ENCODE measurements around the gene RGPD8. TPM values are rescaled to one million over a fixed set of nuclear protein-coding genes. Genes with fewer than 3 reads are reported as not detected.

Gene RGPD8
- total and polyA plus RNA-seq, 2 of the 13 experiments (the other 11 are each of a cell fraction or from before 2014, with no cell fraction given): 2.3 to 12.8 TPM

GRCh38 chr2:112345030-112346027 is 88.1 kb downstream of the RGPD8 start:
- Histone ChIP-seq H3K36me3 (replicated peaks in 1 of 2; ENCODE audit: control insufficient read depth in 1 of 2, insufficient read depth in 2 of 2, low read length in 2 of 2) (no peaks in the 10 kb centered on the region), H3K9ac (ENCODE audit: insufficient read depth, low read depth, low read length) (peak overlapping the region; percentile 16; the same call in 1 of the 2 replicates), H4K20me1 (ENCODE audit: insufficient read depth, low read length) (no peaks in the 10 kb centered on the region), H3K4me1 (ENCODE audit: insufficient read depth, low read length) (peaks cover 22% of the 10 kb centered on the region), H3K27me3 (ENCODE audit: control insufficient read depth in 1 of 2, insufficient read depth in 2 of 2, low read length in 2 of 2) (no peaks in the 10 kb centered on the region), H3K27ac (ENCODE audit: extremely low read length, insufficient read depth, low read length) (no peak overlapping the region), H3K4me3 (replicated peaks in 1 of 3; ENCODE audit: insufficient read depth in 1 of 3, low read depth in 2 of 3, low read length in 3 of 3) (peak overlapping the region; percentile 27 to 51 (median 32); a peak in 5 of 6 replicates), H2AFZ (ENCODE audit: low read length) (peak overlapping the region; percentile 68), H3K79me2 (ENCODE audit: insufficient read depth, low read length) (no peaks in the 10 kb centered on the region), H3K9me3 (ENCODE audit: low read length) (no peaks in the 10 kb centered on the region), H3K4me2 (ENCODE audit: low read depth, low read length) (peak overlapping the region; percentile 63)
- FAIRE-seq (peak; percentile 68), DNase-seq (ENCODE audit: low spot score) (peak; percentile 20), ATAC-seq (peak; percentile 99)
- no TSS peak for BruUV-seq (replicated peaks)
- ChIA-PET CTCF (ENCODE audit: low intra/inter-chr PET ratio, low total read pairs) (interaction anchor here (0.7 kb wide), 1 partner anchor 86 kb away, joined by 3 read pairs; no protein-coding TSS in a partner anchor), POLR2A (interaction anchor here (1.0 kb wide), 1 partner anchor 90 kb away, joined by 4 read pairs; the partner anchor contains the start of gene ZC3H8)
- WGBS (ENCODE audit: low lambda C conversion rate): 36% methylated on average over 30 of the region's 30 CpGs
- intact Hi-C loops (cut with micrococcal nuclease; ENCODE audit: unreplicated experiment): no loop called here
- in situ Hi-C loops (cut with HindIII; ENCODE audit: extremely low pct_ligation_motif_present, low pct_unique_long_range_greater_than_20kb): no loop called here
- TF ChIP-seq BATF2 (CRISPR knock-in tag; IDR thresholded peaks at IDR 0.05) (no peak), ZNF333 (CRISPR knock-in tag; IDR thresholded peaks at IDR 0.05; ENCODE audit: borderline replicate concordance) (peak; percentile 53; the same call in 1 of the 2 replicates), ZNF274 (CRISPR knock-in tag; IDR thresholded peaks at IDR 0.05) (0 out of 2 replicates have a peak, but pooled peaks have one; percentile 30), ZSCAN25 (CRISPR knock-in tag; IDR thresholded peaks at IDR 0.05) (0 out of 2 replicates have a peak, but pooled peaks have one; percentile 22), BCLAF1 (IDR thresholded peaks at IDR 0.05) (no peak), CTCF (CRISPR knock-in tag; IDR thresholded peaks at IDR 0.05) (peak; percentile 45; the same call in 1 of the 2 replicates), ZNF326 (CRISPR knock-in tag; IDR thresholded peaks at IDR 0.05; ENCODE audit: borderline replicate concordance) (no peak), HOMEZ (CRISPR knock-in tag; IDR thresholded peaks at IDR 0.05; ENCODE audit: low read depth) (no peak; the same call in 1 of the 2 replicates), ELF3 (CRISPR knock-in tag; IDR thresholded peaks at IDR 0.05) (no peak), ZNF234 (CRISPR knock-in tag; conservative IDR thresholded peaks at IDR 0.05) (no peak), GMEB1 (CRISPR knock-in tag; IDR thresholded peaks at IDR 0.05; ENCODE audit: borderline replicate concordance) (0 out of 2 replicates have a peak, but pooled peaks have one; percentile 19), ZNF652 (CRISPR knock-in tag; IDR thresholded peaks at IDR 0.05; ENCODE audit: borderline replicate concordance, low read depth) (no peak)

All from HepG2 (cell line).